Stimulated activated CD8-positive, alpha-beta memory T cell treated with anti-CD3 and anti-CD28 coated beads, Interleukin-15, amount 100 ng/mL, for 4 hours (primary cell): ENCODE data around the gene PHACTR1.
"Not testable (repeated sequence)": the region's sequence is repeated elsewhere in the genome, so short reads cannot be mapped to it uniquely, and the experiment has no call there.

Experiments used
- DNase-seq, 2 donors: peaks; one replicate each; pipeline ENCODE4 v3.0.0-alpha.2; 2020; ENCODE audit warnings: low read depth in 2 of 2

PHACTR1 gene

GRCh38 chr6:13314806-13315205 lies 598.2 kb downstream of the PHACTR1 start:
- no peak for DNase-seq

GRCh38 chr6:13315896-13316295 lies 599.3 kb downstream of the PHACTR1 start:
- no peak for DNase-seq

- no peak for DNase-seq
These were observed 602.3 kb downstream of the PHACTR1 start for GRCh38 chr6:13318821-13319220.

- DNase-seq = no peak
These were observed 603.5 kb downstream of the PHACTR1 start for GRCh38 chr6:13319891-13320564.

DNA sequence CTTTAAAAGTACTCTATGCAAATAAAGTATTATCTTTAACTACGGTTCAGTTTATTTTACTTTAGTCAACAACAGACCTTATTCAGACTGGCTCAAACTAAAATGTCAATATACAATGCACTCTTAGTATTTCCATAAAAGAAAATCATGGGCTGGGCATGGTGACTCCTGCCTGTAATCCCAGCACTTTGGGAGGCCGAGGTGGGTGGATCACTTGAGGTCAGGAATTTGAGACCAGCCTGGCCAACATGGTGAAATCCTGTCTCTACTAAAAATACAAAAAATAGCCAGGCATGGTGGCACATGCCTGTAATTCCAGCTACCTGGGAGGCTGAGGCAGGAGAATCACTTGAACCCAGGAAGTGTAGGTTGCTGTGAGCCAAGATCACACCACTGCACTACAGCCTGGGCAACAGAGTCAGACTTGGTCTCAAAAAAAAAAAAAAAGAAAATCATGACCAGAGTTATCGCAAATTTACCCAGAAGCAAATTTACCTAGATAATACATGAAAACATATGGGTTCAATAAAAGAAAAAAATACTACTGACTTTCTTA lies 609.5 kb downstream of the PHACTR1 start:
- not testable (repeated sequence) for DNase-seq

GRCh38 chr6:13327691-13328075 lies 611.1 kb downstream of the PHACTR1 start:
- no peak for DNase-seq

GRCh38 chr6:13328076-13328874 lies 611.7 kb downstream of the PHACTR1 start, which contains the start of gene TBC1D7:
TBC1D7 (minus strand) TSS chr6:13328537; CDS start chr6:13326898, 1,639 bp downstream.
- peak; percentile 84 to 89 for DNase-seq

- DNase-seq = no peak
These were observed 612.3 kb downstream of the PHACTR1 start for GRCh38 chr6:13328875-13329183.

- DNase-seq = no peak
These were observed 615.2 kb downstream of the PHACTR1 start for GRCh38 chr6:13331516-13332348.

GRCh38 chr6:13332349-13332706 lies 615.8 kb downstream of the PHACTR1 start:
- no peak for DNase-seq

GRCh38 chr6:13334953-13335352 lies 618.4 kb downstream of the PHACTR1 start:
- DNase-seq = no peak

- DNase-seq = peak; percentile 25 to 65
These were observed 620.0 kb downstream of the PHACTR1 start for GRCh38 chr6:13336553-13336952.

- DNase-seq = no peak
These were observed 621.5 kb downstream of the PHACTR1 start for GRCh38 chr6:13338038-13338437.
